CD14-positive monocyte (primary cell): Measurements from ENCODE around the gene ORAI2. TPM values are rescaled to one million over a fixed set of nuclear protein-coding genes. Genes with fewer than 3 reads are reported as not detected.

Experiments
- DNase-seq, 3 donors: peaks; one replicate each; pipeline ENCODE4 v3.0.0-alpha.2; 2011 to 2022
- H2AFZ ChIP-seq: 2 replicates; pipeline ENCODE4 v1.6.0; 2012; ENCODE audit warnings: mild to moderate bottlenecking, low read depth, low read length, inconsistent platforms; ENCODE audit not compliant: insufficient read depth, poor library complexity, severe bottlenecking
- H3K27ac ChIP-seq, 2 donors: 1 replicate in 1 of 2; 2 replicates in 1 of 2; pipeline ENCODE4 v1.5.1; 2012 to 2013; ENCODE audit warnings: low read length in 2 of 2, control low read depth in 1 of 2, inconsistent platforms in 1 of 2, low read depth in 1 of 2, mild to moderate bottlenecking in 1 of 2
- H3K27me3 ChIP-seq, 2 donors: one replicate each; pipeline versions ENCODE4 v1.6.0 to v1.6.1; 2011 to 2013; ENCODE audit warnings: low read length in 2 of 2; ENCODE audit not compliant: control insufficient read depth in 2 of 2, insufficient read depth in 2 of 2
- H3K36me3 ChIP-seq, 2 donors: replicated peaks in 1 of 2; 1 replicate in 1 of 2; 2 replicates in 1 of 2; pipeline versions ENCODE4 v1.5.1 to v1.6.1; 2012 to 2013; ENCODE audit warnings: low read length in 2 of 2, control low read depth in 1 of 2, inconsistent platforms in 1 of 2, mild to moderate bottlenecking in 1 of 2; ENCODE audit not compliant: insufficient read depth in 2 of 2, control insufficient read depth in 1 of 2
- H3K4me1 ChIP-seq, 2 donors: 1 replicate in 1 of 2; 2 replicates in 1 of 2; pipeline versions ENCODE4 v1.5.1 to v1.6.1; 2012 to 2013; ENCODE audit warnings: low read length in 2 of 2, control low read depth in 1 of 2, inconsistent platforms in 1 of 2, mild to moderate bottlenecking in 1 of 2, moderate library complexity in 1 of 2; ENCODE audit not compliant: insufficient read depth in 2 of 2, control insufficient read depth in 1 of 2
- H3K4me2 ChIP-seq: replicated peaks from 2 replicates; pipeline ENCODE3; 2012; ENCODE audit warnings: low read length, moderate library complexity, mild to moderate bottlenecking; ENCODE audit not compliant: poor library complexity, severe bottlenecking; ENCODE audit errors: extremely low read depth
- H3K4me3 ChIP-seq, 3 experiments: fragments of 200-600 bp in 1 of 3; sonication (generic) in 1 of 3; replicated peaks in 1 of 3; 1 replicate in 2 of 3; 2 replicates in 1 of 3; pipeline ENCODE4 v1.5.1; 2011 to 2013; ENCODE audit warnings: low read length in 3 of 3, mild to moderate bottlenecking in 3 of 3, control low read depth in 2 of 3, low read depth in 2 of 3, inconsistent platforms in 1 of 3, moderate library complexity in 1 of 3
- H3K79me2 ChIP-seq: 2 replicates; pipeline ENCODE4 v1.6.0; 2012; ENCODE audit warnings: mild to moderate bottlenecking, control low read depth, inconsistent platforms, low read length, moderate library complexity; ENCODE audit not compliant: insufficient read depth
- H3K9ac ChIP-seq: 2 replicates; pipeline ENCODE4 v1.6.0; 2017; ENCODE audit warnings: low read length, mild to moderate bottlenecking; ENCODE audit not compliant: insufficient read depth, poor library complexity, severe bottlenecking
- H3K9me3 ChIP-seq, 2 donors: replicated peaks in 1 of 2; 1 replicate in 1 of 2; 2 replicates in 1 of 2; pipeline versions ENCODE4 v1.5.1 to v1.6.1; 2012 to 2013; ENCODE audit warnings: low read length in 2 of 2, control low read depth in 1 of 2; ENCODE audit not compliant: control insufficient read depth in 1 of 2, insufficient read depth in 1 of 2
- H4K20me1 ChIP-seq: 2 replicates; pipeline ENCODE4 v1.6.0; 2012; ENCODE audit warnings: mild to moderate bottlenecking, low read length, control low read depth, moderate library complexity; ENCODE audit not compliant: insufficient read depth
- H3K27ac Mint-ChIP-seq, 7 donors: one replicate each; pipeline ENCODE4 v1.8.0; 2020; ENCODE audit warnings: mild to moderate bottlenecking in 7 of 7, mixed read lengths in 7 of 7, moderate library complexity in 6 of 7, inconsistent platforms in 2 of 7
- H3K27me3 Mint-ChIP-seq, 3 donors: one replicate each; pipeline ENCODE4 v1.8.0; 2021 to 2022; ENCODE audit warnings: low read depth in 3 of 3, mild to moderate bottlenecking in 3 of 3, mixed read lengths in 3 of 3, moderate library complexity in 3 of 3, inconsistent platforms in 1 of 3
- H3K36me3 Mint-ChIP-seq, 2 donors: one replicate each; pipeline ENCODE4 v1.8.0; 2020; ENCODE audit warnings: mixed read lengths in 2 of 2, inconsistent platforms in 1 of 2, mild to moderate bottlenecking in 1 of 2
- H3K4me1 Mint-ChIP-seq: one replicate; pipeline ENCODE4 v1.8.0; 2020; ENCODE audit warnings: mild to moderate bottlenecking, mixed read lengths
- H3K4me3 Mint-ChIP-seq, 2 donors: one replicate each; pipeline ENCODE4 v1.8.0; 2020; ENCODE audit warnings: mild to moderate bottlenecking in 2 of 2, mixed read lengths in 2 of 2, moderate library complexity in 1 of 2
- H3K9me3 Mint-ChIP-seq, 7 donors: one replicate each; pipeline ENCODE4 v1.8.0; 2020 to 2022; ENCODE audit warnings: mixed read lengths in 7 of 7, mild to moderate bottlenecking in 6 of 7, moderate library complexity in 6 of 7, inconsistent platforms in 2 of 7
- WGBS: methylation state at CpG from one replicate; pipeline ENCODE4 v1.1.5; 2013; ENCODE audit warnings: missing lambda C conversion rate; ENCODE audit not compliant: insufficient coverage; 5-methylcytosine and 5-hydroxymethylcytosine counted together
- intact Hi-C, 2 donors: fragments of 100-400 bp; cut with micrococcal nuclease; formaldehyde crosslinking; loops; one replicate each; pipeline versions ENCODE4 v1.15.0 to v1.15.1; 2023
- polyA plus RNA-seq, 3 donors: library from polyadenylated mRNA; depleted of rRNA in 1 of 3; unstranded in 2 of 3; stranded (reverse) in 1 of 3; fragments of 300-500 nt in 2 of 3; fragments of >200 nt in 1 of 3; fragmentation: Illumina TruSeq in 2 of 3; gene quantifications; 1 replicate in 2 of 3; 2 replicates in 1 of 3; pipeline ENCODE4 v1.2.3, GENCODE V29; 2012 to 2021
- TF ChIP-seq, protein P1 (sequence below): fragments of 200-600 bp; IDR thresholded peaks from one replicate; pipeline ENCODE4 v1.8.0; 2022; ENCODE audit warnings: antibody characterized with exemption, mild to moderate bottlenecking

ORAI2 gene
- polyA plus RNA-seq, 3 donors = 27.5 to 50.0 (median 38.2) TPM

DNA sequence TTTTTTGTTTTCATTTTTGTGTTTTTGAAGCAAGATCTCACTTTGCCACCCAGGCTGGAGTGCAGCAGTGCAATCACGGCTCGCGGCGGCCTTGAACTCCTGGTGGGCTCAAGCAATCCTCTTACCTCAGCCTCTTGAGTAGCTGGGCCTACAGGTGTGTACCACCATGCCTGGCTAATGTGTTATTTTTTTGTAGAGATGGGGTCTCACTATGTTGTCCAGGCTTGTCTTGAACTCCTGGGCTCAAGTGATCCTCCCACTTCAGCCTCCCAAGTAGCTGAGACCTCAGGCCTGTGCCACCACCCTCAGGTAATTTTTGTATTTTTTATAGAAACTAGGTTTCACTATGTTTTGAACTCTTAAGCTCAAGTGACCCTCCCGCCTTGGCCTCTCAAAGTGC lies 22.5 kb upstream of the ORAI2 start:
- Histone ChIP-seq H3K4me3 (no peak overlapping the region), H4K20me1 (no peaks in the 10 kb centered on the region), H3K79me2 (no peaks in the 10 kb centered on the region), H3K27me3 (no peaks in the 10 kb centered on the region), H3K36me3 (peaks cover 65 to 96% of the 10 kb centered on the region in 2 donors), H3K4me1 (no peaks in the 10 kb centered on the region), H3K9ac (no peak overlapping the region), H3K4me2 (no peak overlapping the region), H3K27ac (no peak overlapping the region), H2AFZ (no peak overlapping the region), H3K9me3 (no peaks in the 10 kb centered on the region)
- Mint-ChIP-seq H3K27me3 (no peaks in the 10 kb centered on the region), H3K27ac (peak overlapping the region in 3 of 7 donors; percentile 12 to 54 (median 32)), H3K9me3 (peaks cover 0 to 3% (median 0%) of the 10 kb centered on the region in 7 donors), H3K4me1 (peaks cover 9% of the 10 kb centered on the region), H3K36me3 (peaks cover 68 to 91% of the 10 kb centered on the region in 2 donors), H3K4me3 (no peak overlapping the region)
- TF ChIP-seq, protein P1, sequence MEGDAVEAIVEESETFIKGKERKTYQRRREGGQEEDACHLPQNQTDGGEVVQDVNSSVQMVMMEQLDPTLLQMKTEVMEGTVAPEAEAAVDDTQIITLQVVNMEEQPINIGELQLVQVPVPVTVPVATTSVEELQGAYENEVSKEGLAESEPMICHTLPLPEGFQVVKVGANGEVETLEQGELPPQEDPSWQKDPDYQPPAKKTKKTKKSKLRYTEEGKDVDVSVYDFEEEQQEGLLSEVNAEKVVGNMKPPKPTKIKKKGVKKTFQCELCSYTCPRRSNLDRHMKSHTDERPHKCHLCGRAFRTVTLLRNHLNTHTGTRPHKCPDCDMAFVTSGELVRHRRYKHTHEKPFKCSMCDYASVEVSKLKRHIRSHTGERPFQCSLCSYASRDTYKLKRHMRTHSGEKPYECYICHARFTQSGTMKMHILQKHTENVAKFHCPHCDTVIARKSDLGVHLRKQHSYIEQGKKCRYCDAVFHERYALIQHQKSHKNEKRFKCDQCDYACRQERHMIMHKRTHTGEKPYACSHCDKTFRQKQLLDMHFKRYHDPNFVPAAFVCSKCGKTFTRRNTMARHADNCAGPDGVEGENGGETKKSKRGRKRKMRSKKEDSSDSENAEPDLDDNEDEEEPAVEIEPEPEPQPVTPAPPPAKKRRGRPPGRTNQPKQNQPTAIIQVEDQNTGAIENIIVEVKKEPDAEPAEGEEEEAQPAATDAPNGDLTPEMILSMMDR = no peak
- no peak for DNase-seq
- 96% methylated on average over 5 of the region's 5 CpGs for WGBS
- intact Hi-C loops = loop anchor here (5.0 kb wide), 2 partner anchors 36 to 41 kb away; no protein-coding TSS in a partner anchor

DNA sequence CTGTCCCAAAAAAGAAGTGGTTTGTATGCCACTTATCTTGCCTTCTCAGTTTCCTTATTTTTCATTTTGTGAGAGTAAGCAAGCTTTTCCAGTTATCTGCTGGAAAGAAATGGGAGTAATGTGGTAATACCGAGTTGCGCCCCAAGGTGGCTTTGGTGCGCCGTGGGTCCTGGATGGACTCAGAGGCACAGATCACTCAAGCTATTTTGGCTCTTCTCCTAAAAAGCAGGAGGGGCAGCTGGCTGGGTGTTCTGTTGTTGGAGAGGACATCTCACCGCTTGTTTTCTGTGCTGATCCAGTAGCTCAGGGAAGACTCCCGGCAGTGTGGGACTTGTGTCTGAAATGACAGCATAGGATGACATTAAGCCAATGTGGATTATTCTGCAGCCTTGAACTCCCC lies 20.8 kb upstream of the ORAI2 start:
- Mint-ChIP-seq H3K4me1 (peaks cover 10% of the 10 kb centered on the region), H3K4me3 (no peak overlapping the region), H3K9me3 (peaks cover 0 to 3% (median 0%) of the 10 kb centered on the region in 7 donors), H3K27ac (peak overlapping the region in 2 of 7 donors; percentile 50 to 73), H3K36me3 (peaks cover 69 to 91% of the 10 kb centered on the region in 2 donors), H3K27me3 (no peaks in the 10 kb centered on the region)
- no peak overlapping the region for H3K4me2 ChIP-seq
- H3K9ac ChIP-seq = no peak overlapping the region
- intact Hi-C loops = loop anchor here (2.0 to 5.0 kb wide), 3 partner anchors 35 to 52 kb away; partner anchors contain the start of genes ALKBH4 (in 1 of the 2) and LRWD1 (in 1 of the 2)
- H3K27me3 ChIP-seq = no peaks in the 10 kb centered on the region
- H3K27ac ChIP-seq = no peak overlapping the region
- H4K20me1 ChIP-seq = no peaks in the 10 kb centered on the region
- DNase-seq = peak; percentile 49 to 64 (median 58)
- no peaks in the 10 kb centered on the region for H3K4me1 ChIP-seq
- TF ChIP-seq, protein P1 = peak; percentile 86
- peaks cover 58 to 95% of the 10 kb centered on the region in 2 donors for H3K36me3 ChIP-seq
- no peak overlapping the region for H3K4me3 ChIP-seq
- WGBS = 36% methylated on average over 3 of the region's 6 CpGs
- peaks cover 4% of the 10 kb centered on the region for H3K79me2 ChIP-seq
- H2AFZ ChIP-seq = no peak overlapping the region
- H3K9me3 ChIP-seq = no peaks in the 10 kb centered on the region
